GM18517 (cell line): ENCODE measurements around the gene POLG.

Experiments
- ATAC-seq: cut with Tn5 transposase; IDR thresholded peaks from one replicate; pipeline ENCODE4 v1.9.1; 2021; ENCODE audit warnings: mild to moderate bottlenecking, moderate library complexity; ENCODE audit not compliant: unreplicated experiment

Gene POLG

DNA sequence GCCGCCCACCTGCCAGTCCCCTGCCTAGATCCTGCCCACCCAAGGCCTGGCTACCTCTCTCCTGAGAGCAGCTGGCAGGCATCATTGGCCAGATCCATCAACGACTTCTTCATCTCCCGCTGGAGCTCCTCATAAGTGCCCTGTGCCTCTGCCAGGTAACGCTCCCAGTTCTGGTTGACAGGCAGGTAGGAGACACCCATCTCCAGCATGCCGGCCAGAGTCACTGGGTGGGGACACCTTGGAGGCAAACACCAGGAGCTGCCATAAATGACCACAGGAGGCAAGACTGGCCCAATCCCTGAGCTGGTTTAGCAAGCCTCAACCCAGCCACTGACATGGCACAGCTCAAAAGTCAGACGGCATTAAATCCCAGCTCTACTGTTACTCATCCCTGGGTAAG, 7.5 kb downstream of the POLG start:
- no peak for ATAC-seq

DNA sequence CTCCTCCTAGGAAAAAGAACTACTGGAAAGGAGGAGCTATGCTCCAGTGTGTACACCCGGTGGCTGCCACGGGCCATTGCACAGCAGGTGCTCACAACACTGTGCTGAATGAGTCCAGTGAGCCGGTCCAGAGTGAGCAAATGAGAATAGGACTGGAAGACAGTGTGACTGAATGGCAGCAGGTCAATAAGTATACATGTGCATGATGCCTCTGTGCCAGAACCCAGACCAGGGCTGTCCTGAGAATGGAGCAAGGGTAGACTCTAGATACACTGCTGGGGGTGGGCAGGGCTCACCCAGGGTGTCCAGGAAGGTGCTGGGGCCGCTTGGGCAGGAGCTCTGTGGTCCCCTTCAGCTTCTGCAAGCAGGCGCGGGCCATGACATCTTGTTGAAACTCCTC, 8.3 kb downstream of the POLG start:
- no peak for ATAC-seq

DNA sequence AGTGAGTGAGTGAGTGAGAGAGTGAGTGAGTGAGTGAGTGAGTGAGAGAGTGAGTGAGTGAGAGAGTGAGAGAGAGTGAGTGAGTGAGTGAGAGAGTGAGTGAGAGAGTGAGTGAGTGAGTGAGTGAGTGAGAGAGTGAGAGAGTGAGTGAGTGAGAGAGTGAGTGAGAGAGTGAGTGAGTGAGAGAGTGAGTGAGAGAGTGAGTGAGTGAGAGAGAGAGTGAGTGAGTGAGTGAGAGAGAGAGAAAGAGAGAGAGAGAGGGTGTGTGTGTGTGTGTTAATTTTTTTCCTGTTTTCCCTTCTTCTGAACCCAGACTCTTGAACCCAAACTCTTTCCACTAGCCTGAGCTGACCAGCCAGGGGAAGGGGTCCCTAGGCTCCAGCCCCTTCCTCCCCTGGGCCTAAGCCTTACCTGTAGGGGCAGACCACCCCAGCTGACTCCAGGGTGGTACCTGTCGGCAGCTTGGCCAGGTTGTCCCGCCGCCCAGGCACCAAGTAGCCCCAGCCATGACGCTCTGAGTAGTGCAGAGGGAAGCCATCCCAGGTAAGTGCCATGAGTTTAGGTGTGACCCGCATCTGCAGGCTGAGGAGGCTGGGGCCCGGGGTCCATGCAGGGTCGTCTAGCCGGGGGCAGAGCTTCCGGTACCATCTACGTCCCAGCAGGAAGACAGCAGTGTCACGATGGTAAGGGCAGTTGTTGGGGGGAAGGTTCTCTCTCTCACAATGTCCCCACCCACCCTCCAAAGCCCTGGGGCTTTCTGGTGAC, 9.4 kb downstream of the POLG start:
- no peak for ATAC-seq

DNA sequence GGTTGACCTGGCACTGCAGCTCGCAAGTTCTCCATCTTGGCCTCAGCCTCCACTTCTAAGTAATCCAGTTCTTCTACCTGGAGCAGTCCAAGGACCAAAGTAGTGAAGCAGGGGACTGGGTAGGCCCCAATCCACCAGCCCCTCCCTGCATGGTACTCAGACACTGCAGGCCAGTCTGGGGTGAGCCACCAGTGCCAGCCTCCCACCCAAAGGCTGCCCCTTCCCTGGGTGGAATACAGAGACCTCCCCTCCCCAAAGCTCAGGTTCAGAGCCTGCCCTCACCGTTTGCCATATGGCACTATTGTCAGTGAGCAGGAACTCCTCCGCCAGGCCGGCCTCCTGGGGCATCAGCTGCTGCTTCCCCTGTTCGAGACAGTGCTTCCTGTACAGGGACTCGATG, 10.8 kb downstream of the POLG start:
- ATAC-seq, result no peak

DNA sequence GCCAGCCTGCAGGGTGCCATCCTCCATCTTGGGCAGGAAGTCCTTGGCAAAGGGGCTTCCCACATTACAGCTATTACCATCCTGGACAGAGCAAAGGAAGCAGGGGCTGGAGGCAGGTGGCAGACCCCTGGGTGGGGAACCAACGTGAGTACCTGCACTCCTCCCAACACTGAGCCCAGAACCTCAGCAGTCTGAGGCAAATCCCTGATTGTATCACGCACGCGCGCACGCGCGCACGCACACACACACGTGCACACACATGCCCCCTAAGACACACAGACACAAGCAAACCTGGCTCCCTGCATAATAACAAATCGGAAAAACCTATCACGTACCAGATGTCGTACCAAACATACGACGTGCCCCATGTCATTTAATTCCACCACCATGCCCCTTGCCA, 11.8 kb downstream of the POLG start:
- no peak for ATAC-seq

DNA sequence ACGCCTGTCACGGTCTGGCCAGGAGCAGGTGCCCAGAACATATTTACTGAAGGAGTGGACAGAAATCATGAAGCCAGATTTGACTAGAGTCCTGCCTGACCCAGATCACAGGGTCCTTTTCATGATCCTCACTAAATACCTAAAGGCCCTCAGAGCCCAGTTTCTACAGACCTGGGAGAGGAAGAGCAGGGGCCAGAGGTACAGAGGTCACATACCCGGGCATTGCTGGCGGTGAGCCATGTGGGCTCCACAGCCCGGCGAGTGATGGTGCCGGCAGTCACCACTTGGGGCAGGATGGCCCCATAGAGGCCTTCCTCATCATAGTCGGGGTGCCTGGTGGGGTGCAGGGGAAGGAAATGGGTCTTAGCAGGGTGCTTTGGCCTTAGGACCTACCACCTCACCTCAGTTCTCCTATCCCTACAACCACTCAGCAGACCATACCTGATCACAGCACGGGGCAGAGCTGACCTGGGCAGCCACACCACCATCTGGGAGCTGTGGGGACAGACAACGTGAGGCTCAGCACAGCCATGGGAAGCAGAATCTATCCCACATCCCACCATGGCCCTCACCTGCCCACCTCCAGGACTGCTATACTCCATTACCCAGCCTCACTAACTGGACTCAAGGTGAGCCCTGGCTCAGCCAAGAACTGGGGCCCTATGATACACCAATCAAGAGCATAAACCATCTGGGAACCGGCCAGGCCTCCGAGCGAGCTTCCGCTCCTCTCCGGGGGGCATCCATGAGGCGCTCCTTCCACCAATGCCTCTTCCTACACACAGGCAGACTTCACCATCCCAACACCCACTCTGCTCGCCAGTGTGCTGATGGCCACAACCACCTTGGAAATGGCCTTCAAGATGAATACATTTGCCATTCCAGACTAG, 12.9 kb downstream of the POLG start:
- ATAC-seq, result no peak

DNA sequence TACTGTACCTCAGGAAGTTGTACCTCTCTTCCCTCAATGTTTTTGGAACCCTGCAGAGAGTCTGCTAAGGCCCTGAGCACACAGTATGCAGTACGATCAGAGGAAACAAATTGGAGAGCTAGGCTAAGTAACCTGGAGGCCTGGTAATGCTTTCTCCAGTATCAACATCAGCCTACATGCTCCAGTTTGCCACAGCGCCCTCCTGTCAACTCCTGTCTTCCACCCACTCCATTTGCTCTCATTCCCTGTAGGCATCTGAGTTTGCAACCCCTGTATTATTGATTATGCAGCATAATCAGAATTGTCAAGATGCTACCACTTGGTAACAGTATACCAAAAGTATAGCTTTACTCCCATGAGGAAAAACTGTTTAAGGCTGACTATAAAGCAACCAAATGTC, 14.4 kb downstream of the POLG start:
- no peak for ATAC-seq

DNA sequence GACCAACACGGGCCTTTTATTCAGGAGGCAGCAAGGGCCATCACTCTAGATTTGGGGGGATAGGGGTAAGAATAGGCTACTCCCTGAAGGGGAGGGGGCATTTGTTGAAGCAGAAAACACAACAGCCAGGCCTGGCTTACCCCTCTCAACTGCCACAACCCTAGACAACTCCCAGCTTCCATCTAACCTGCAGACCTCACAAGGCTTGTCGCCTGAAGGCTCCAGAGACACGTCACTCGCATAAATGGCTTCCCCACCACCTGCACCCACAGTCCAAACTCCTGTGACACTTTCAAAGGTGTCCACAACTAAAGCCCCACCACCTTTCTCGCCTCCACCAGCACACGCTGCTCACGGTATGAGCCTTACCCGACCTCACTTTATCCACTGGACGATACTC, 14.9 kb downstream of the POLG start:
- ATAC-seq, result no peak

DNA sequence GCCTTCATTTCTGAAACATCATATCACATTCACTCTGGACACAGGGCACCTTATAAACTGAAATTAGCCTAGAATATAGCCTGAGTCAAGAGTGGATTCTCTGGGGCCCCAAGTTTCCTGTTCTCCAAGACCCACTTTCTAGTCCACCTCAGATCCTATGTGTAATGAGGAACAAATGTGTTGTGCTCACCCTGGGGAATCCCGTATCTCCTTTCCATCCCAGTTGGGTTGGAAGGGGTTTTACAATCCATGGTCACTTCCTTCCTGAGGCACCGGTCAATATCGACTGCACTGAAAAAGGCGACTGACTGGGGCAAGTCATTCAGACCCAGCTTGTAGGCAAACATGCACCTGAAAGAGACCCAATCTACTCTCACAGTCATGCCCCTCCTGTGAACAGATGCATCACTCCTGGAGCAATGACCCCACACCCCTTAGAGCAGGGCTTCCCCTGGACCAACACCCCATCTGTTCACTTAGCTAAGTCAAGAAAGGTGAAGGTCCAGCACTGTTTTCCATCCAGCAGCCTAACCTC, 17.4 kb downstream of the POLG start:
- ATAC-seq, result no peak

DNA sequence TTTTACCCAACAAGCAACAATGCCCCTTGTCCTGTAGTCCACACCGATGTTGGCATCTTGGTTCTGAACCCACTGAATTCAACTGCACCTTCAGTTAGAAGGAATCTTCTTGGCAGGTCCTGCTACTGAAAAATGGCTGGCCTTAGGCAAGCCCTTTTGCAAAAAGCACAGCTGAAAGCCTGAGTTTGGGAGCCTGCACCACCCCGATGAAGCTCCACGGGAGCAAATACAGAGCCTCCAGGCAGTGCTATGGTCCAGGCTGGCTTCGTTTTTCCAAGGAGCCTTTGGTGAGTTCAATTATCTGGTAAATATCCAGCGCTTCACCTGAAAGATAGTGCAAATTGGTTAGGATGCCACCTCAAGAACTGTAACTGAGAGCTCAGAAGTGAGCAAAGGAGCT, 18.1 kb downstream of the POLG start:
- ATAC-seq, result no peak

DNA sequence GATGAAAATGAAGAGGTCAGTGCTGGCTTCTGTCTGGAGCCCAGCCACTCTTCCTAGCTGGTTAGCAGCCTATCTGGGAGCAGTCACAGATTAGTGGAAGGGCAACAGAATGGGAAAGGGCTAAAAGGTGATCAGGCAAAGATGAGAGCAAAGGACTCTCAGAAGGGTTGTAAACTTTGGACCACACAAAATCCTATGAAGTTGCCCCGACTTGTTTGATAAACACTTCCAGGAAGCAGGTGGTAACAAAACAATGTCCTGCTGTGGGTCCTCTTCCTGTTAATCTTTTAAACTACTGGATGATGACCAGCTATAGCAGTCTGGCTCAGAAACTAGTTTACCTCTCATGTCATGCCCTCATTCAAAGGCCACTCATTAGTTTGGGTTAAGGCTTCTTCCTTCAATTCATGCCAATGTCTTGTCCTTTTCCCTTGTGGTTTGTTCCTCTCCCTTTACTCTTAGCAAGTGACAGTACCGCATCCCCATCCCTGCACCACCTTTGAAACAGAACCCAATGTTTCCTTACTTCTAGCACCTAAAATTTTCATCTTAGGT, 19.2 kb downstream of the POLG start:
- ATAC-seq, result no peak

DNA sequence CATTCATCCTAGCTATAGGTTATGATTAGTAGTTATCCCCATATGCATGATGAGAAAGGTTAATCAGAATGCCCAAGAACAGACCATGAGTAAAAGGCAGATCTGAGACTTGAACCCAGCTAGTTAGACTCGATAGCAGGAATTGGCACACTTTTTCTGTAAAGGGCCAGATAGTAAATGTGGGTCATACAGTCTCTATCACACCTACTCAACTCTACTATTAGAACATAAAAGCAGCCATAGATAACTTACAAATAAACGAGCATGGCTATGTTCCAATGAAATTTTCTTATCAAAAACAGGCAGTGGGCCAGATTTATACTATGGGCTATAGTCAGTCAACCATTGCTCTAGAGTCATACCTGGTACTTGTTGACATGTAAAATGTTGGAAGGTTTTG, 24.6 kb downstream of the POLG start:
- ATAC-seq, result no peak

DNA sequence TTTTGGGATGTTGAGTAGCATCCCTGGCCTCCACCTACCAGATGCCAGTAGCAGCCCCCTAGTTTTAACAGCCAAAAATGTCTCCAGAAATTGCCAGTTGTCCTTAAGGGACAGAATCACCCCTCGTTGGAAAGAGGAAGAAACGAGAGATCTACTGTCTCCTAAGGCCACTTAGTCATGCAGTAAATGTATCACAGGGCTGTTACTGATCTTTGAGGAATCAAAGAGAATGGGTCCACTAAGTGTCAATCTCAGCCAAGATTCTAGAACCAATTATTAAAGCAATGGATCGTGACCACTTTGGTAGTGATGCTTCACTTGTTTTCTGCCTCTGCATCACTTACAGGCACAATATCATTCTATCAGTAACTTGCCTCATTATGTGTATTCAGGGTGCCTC, 26.4 kb downstream of the POLG start:
- no peak for ATAC-seq

DNA sequence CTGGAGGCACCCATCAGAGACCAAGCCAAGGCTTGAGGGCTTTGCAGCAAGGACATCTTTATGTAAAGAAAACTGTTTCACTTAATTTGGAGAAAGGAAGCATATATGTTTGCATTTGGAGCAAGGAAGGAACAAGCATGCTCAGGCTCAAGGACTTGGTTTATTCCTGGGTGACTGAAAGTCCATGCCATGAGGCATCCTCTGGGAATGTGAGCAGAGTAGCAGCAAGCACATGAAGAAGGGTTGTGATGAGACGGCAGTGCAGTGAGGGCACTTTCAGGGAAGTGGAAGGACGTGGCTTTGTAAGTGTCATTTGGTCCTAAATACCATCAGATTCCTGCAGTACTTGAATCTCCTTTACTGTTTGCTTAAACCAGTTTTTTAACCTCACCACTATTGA, 26.8 kb downstream of the POLG start:
- ATAC-seq, result no peak

DNA sequence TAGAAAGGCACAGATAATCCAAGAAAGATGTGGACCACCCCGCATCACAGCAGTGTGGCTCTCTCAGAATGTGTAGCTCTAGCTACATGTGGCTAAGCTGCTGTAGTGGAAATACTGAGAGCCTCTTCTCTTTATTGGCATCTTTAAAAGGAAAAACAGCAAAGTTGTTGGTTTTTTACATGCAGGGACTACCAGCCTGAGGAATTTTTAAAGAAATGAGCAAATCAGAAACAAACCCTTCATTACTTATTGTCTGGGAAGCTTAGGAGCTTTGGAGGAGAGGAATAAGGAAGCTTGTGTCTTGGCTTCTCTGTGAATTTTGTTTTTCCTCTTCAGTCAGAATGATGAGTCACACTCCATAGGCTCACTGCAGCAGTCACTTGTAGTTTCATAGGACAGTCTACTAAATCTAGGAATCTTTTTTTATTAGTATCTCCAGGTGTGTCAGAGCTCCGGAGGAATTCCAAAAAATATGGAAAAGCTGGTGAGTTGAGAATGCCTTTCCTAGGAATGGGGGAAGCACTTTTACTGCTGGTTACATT, 27.5 kb downstream of the POLG start:
- no peak for ATAC-seq

DNA sequence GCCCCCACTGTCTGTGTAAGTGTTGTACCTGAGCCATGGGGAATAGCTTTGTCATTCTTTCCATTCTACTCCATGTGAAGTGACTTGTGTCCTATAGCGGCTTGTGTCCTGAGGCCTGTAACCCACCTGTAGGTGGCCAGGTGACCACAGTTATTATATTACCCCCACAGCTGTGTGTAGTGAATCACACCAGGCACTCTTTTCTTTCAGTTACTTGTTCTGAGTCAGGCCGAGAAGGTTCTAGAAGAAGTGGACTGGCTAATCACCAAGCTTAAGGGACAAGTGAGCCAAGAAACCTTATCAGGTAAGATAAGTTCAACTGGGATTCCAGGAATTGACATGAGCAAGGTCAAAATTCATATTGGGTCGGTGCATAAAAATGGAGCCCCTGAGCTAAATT, 29.2 kb downstream of the POLG start:
- no peak for ATAC-seq

DNA sequence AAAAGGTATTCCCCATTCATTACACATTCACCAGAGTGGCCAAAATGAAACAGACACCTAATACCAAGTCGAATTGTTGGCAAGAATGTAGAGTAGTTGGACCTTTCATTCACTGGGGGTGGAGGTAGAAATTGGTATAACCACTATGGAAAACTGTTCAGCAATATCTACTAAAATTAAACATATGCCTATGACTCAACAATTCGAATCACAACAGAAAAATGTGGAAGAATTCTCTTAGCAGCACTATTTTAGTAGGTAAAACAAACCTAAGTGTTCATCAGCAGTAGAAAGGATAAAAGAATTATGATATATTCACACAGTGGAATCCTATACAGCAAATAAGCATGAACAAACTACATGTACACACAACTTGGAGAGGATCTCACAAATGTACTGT, 30.6 kb downstream of the POLG start:
- ATAC-seq, result no peak

DNA sequence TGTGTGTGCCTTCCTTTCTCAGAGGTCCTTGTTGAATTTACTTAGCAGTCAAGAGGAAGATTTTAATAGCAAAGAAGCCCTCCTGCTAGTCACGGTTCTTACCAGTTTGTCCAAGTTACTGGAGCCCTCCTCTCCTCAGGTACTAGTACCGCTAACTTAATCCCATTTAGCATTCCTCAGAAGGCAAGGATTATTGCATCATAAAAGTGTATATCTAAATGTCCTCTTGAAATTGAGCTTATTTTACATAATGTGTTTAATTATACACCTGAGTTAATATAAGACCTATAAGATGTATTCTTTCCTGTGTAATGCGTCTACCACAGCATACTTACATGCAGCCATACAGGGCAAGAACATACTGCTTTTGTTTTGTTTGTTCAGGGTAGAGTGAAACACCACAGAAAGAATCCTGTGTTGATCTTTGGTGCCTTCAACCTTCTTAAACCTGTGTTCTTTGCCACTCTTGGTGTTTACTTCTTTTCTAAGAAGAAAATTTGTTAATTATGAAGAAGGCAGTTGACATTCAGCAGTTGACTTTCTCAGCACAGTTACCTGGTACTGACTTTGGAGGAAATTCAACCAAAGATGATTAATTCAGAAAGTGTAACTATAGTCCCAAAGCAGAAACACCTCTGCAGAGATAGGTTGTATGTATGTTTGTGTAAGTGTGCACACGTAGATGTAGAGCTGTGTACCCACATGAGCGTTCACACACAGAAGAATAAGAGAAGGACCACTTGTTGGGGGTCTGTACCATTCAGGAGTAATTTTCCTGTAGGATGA, 33.1 kb downstream of the POLG start:
- ATAC-seq, result no peak

DNA sequence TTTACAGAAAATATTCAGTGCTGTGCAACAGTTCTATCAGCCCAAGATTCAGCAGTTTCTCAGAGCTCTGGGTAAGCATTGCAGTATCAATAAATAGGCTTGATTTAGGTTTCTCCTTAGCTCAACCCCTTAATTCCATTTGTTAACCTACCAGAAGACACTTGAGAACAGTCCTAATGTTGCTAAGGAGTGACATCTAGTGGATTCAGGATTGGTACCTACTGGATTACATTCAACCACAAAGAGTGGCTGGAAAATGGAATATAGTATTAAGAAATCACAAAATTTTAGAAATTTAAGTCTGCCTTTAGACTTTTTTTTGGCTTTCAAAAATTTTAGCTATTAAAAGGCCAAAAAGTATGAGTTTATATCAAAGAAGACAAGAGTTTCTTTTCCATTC, 34.7 kb downstream of the POLG start:
- ATAC-seq, result no peak

DNA sequence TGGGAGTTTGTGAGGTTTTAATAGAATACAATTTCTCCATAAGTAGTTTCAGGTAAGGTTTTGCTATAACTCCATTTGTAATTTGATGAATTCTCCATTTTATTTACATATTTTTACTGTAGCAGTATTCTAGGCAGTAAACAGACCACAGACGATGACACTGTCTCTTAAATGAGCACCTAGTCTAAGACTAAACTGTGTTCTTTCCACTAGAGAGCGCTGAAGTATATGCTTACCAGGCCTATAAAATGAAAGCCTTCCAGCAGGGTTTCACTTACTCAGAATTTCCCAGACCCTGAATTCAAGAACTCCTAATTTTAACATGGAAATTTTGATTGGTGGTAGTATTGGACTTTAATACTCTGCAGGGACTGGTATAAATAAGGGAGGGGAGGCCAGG, 41.6 kb downstream of the POLG start:
- no peak for ATAC-seq

DNA sequence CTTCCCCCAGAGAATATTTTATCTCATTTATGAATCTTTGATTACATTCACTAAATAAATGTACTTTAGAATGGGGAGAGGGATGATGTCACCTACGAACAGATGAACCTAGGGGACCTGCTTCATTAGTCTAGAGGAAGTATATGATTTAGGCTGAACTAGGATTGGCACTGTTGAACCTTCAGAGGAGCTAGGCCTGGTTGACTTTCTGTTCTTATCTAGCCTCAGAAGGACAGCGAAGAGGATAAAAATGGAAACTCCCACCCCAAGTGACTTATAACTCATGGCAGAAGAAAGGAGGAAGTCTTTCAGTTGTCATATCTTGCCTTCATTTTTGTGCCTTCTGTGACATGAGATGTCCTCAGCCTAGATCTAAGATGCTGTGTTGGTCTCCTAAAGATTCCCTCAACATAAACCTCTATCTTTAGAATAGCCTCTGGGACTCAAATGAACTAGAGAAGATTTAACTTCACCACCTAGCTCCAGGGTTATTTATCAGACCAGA, 42.6 kb downstream of the POLG start:
- no peak for ATAC-seq
